PC-3 (cell line): Measurements from ENCODE around the gene DLEU7.

Source experiments
- CTCF ChIP-seq: fragments of 300-600 bp; sonication (generic); conservative IDR thresholded peaks from 2 replicates; pipeline ENCODE4 v1.5.1; 2017; ENCODE audit warnings: antibody characterized with exemption, low read depth, mild to moderate bottlenecking, low read length
- EZH2phosphoT487 ChIP-seq: fragments of 300-600 bp; sonication (generic); IDR thresholded peaks from 2 replicates; pipeline ENCODE4 v1.6.1; 2018; ENCODE audit warnings: mild to moderate bottlenecking, antibody characterized with exemption, low read length, borderline replicate concordance

- TF ChIP-seq CTCF (no peak), EZH2phosphoT487 (no peak)
Observed at GRCh38 chr13:50847501-50847900, 4.0 kb upstream of the DLEU7 start.
